GM21423 (cell line): ENCODE results near the gene SYCE3.
"Not testable (repeated sequence)": the region's sequence is repeated elsewhere in the genome, so short reads cannot be mapped to it uniquely, and the experiment has no call there.

Source experiments
- ATAC-seq: cut with Tn5 transposase; IDR thresholded peaks from one replicate; pipeline ENCODE4 v1.9.1; 2021; ENCODE audit warnings: mild to moderate bottlenecking, moderate library complexity; ENCODE audit not compliant: unreplicated experiment

Gene SYCE3

DNA sequence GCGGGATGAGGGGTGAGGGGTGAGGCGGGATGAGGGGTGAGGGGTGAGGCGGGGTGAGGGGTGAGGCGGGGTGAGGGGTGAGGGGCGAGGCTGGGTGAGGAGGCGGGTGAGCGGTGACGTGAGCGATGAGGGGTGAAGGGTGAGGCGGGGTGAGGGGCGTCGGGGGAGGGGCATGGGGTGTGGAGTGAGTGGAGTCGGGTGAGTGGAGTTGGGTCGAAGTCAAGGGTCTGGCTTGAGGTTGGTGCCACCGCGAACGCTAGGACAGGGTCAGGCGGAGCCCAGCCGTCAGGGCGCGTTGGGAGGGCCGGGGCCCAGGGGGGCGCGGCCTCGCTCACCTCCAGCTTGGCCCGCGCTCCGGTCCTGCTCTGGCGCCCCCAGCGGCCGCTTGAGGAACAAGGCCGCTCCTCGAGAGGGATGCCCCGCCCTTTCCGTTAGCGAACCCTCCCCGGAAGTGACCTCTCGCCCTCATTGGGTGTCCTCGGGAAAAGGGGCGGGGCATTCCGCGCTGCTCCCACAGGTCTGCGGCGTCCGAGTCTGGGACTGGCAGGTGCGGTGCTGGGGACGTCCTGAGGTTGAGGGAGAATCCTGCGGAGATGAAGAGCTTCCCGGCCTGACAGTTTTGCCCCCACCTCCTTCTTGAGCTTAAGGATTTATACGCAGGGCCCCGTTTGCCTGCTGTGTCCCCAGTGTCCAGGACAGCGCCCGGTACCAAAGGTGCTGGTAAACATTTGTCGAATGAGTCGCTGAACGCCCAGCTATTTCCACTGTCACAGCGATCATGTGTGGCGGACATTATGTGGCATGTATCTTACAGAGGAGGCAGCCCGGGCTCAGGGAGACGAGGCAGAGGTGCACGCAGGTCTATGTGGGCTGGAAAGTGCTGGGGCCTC, at the start of gene SYCE3:
TSS of gene SYCE3 (minus strand) at position 397 of the 890 bp plus-strand sequence. CDS start 6,514 bp downstream, outside the sequence.
- peak; percentile 90 for ATAC-seq

GRCh38 chr22:50612168-50612527, 49.4 kb upstream of the SYCE3 start:
- no peak for ATAC-seq

DNA sequence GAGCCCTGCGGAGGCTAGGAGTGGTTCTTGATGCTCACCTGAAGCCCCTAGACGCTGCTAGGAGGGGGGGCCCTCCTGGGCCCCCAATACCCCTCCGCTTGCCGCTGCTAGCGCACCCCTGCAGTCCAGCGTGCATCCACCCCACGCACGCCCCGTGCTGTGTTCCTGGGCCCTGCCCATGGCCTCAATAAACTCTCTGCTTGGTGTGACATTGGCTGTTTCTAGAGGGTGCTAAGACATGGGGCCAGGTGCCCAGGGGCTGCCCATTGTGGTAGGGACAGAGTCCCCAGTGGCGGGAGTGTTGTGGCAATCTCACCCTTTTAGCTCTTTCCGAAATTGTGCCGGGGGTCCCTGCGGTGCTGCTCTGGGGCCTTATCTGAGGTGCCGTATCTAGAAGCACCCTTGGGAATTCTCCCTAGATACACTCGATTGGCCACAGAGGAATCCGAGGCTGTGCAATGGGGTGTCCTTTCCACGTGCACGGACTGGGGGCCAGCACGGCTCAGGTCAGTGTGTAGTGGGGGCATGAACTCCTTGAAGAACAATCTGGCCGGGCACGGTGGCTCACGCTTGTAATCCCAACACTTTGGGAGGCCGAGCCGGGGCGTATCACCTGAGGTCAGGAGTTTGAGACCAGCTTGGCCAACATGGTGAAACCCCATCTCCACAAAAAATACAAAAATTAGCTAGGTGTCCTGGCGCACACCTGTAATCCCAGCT, 48.8 kb upstream of the SYCE3 start:
- ATAC-seq: no peak

DNA sequence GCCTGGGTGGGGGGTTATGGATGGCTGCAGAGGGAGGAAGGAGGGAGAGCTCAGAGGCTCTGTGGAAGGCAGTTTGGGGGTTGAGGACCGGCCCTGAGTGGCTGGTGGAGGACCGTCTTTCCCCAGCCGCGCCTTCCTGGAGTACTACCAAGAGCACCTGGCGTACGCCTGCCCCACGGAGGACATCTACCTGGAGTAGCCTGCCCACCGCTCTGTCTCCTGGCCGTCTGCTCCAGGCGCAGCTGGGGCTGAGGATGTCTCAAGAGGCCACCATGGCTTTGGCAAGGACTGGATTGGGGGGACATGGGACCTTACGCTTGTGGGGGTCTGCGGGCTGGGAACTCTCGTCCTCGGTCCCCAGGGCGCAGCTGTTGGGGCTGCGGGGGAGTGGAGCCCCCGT, 47.9 kb upstream of the SYCE3 start:
- ATAC-seq: no peak

GRCh38 chr22:50610041-50610451, 47.3 kb upstream of the SYCE3 start:
- ATAC-seq: no peak

DNA sequence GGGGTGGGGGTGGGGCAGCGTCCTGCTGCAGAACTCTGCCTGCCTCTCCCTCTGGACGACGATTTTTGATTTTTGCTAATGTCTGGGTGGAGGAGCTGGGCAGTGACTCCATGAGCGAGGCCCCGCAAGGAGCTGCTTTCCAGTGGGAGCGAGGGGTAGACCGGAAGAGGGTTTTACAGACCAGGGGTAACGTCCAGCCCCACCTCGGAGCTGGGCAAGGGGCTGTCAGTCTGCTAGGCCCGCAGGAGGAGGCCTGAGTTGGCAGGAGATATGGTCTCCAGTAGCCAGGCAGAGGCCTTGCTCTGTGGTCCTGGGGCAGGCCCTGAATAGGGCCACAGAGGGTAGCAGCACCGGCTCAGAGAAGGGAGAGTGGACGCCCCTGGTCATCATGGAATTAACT, 46.9 kb upstream of the SYCE3 start:
- no peak for ATAC-seq

- no peak for ATAC-seq
Measured at GRCh38 chr22:50608996-50609395, 46.3 kb upstream of the SYCE3 start.

- ATAC-seq: not testable (repeated sequence)
Measured at GRCh38 chr22:50608058-50608840, 45.5 kb upstream of the SYCE3 start.

DNA sequence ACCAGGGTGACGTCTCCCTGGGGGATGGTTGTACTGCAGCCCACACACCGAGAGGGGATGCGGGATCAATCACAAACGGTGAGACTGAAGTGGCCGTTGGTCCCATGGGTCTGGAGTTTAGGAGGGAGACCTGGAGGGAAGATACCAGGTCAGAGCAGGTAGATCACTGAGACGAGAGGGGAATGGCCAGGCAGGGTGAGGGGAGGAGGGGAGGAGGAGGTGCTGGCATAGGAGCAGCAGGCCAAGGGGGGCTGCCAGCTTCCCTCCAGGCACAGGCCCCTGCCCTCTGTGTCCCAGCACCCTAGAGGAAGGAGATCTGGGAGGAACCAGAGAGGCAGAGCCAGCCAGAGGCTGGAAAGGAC, 44.9 kb upstream of the SYCE3 start:
- no peak for ATAC-seq

DNA sequence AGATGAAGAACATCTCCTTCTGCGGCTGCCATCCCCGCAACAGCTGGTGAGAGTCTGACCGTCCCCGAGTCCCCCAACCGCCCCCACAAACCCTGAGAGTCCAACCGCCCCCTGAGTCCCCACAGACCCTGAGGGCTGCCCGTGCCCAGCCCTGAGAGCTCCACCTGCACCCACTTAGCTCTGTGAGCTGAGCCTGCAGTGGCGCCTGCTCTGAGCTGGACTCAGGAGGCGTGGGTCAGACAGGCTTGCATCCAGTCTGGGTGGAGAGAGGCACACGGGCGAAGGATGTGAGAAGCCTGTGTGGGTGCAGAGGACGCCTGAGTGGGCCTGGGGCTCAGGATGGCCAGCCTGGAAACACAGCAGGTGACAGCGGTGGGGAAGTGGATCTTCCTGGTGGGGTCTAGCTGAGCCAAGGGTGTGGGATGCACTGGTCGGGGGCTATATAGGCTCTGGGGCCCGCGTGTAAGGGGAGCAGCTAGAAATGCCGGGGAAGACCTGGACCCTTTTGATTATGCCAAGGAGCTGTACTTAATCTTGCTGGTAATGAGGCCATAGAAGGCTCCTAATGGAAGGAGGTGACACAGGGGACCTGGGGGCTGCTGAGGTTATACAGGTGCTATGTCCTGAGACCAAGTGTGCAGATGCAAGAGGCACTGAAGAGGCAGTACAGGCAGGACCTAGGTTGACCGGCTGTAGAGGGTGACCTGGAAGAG, 44.4 kb upstream of the SYCE3 start:
- no peak for ATAC-seq

- no peak for ATAC-seq
Measured at GRCh38 chr22:50606165-50606945, 43.6 kb upstream of the SYCE3 start.

DNA sequence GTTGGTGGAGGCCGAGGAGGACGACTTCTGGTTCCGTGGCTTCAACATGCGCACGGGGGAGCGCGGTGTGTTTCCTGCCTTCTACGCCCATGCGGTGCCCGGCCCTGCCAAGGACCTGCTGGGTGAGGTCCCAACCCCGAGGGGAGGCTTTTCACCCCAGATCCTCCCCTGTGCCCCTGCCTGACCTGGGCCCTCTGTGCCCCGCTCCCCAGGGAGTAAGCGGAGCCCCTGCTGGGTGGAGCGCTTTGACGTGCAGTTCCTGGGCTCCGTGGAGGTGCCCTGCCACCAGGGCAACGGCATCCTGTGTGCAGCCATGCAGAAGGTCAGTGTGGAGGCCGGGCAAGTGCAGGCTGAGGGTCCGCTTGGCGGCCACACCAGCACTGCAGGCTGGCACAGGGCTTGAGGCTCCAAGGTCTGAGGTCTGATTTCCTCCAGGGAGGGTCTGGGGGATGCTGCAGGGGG, 42.9 kb upstream of the SYCE3 start:
- no peak for ATAC-seq

DNA sequence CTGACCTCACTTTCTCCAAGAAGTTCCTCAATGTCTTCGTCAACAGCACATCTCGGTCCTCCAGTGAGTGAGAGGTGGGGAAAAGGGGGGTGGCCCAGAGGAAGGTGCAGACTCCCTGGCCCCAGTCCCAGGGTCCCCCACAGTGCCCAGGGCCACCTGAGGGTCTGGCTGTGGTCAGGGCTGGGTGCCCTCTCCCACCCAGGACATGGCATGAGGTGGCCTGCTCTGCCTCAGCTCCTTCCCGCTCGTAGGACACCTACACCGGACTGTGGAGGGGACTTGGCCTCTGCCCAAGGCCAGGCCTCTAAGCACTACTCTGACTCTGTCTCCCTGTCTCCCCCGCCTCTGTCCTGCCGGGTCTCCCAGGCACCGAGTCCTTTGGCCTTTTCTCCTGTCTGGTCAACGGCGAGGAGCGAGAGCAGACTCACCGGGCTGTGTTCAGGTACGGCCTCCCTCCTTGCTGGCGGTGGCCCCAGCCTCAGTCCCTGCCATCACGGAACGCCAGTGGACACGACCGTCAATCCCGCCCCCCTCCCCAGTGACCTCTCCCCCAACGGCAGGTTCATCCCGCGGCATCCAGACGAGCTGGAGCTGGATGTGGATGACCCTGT, 42.4 kb upstream of the SYCE3 start:
- ATAC-seq: no peak

GRCh38 chr22:50604256-50605001, 41.7 kb upstream of the SYCE3 start:
- ATAC-seq: no peak

DNA sequence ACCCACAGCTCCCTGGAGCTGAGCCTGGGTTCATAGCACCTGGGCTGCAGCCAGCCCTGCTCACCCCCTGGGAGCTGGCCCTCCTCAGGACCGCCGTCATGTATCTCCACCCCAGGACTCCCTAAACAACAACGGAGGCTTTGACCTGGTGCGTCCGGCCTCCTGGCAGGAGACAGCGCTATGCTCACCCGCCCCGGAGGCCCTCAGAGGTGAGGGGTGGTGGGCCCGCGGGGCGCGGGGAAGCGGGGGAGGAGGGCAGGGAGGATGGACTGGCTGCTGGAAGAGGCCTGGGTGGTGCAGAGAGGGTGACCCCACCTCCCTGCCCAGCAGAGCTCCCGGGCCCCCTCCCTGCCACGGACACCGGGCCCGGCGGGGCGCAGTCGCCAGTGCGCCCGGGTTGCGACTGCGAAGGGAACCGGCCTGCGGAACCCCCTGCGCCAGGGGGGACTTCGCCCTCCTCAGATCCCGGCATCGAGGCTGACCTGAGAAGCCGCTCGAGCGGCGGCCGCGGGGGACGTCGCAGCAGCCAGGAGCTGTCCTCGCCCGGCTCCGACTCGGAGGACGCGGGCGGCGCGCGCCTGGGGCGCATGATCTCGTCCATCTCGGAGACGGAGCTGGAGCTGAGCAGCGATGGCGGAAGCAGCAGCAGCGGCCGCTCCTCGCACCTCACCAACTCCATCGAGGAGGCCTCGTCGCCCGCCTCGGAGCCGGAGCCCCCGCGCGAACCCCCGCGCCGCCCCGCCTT, 41.0 kb upstream of the SYCE3 start:
- ATAC-seq: no peak

GRCh38 chr22:50602338-50602700, 39.6 kb upstream of the SYCE3 start:
- no peak for ATAC-seq

DNA sequence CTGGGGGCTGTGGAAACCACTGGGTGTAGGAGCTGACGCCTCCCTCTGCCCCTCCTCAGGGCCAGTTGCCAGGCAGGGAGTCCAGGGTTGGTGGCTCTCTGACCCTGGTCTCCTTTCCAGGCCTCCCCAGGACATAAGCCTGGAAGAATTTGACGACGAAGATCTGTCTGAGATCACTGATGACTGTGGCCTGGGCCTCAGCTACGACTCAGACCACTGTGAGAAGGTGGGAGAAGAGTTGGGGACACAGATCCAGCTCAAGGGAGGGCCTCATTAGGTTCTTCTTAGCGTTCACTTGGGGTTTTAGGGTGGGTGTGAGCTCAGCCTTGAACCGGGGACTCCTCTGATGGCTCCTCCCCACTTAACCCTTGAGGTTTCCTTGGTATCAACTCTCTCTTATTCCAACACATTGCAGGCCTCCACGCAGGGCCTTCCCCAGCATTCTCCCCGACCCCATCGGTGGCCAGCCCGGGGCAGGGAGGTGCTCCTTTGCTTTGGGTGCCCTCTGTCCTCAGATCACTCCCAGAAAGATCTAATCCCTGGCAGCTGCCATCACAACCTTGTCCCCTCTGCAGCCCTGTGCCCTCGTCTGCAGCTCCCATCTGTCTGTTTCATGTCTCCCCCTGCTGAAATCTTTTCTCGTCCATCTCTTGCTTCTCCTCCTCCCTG, 39.1 kb upstream of the SYCE3 start:
- no peak for ATAC-seq
